Heart left ventricle (tissue), 16 donors: ENCODE data around the gene CRYL1. TPM values are rescaled to one million over a fixed set of nuclear protein-coding genes. Genes with fewer than 3 reads are reported as not detected.

Source experiments
- ATAC-seq, 4 donors: fragments of 200-7000 bp; cut with Tn5 transposase; one replicate each; pipeline ENCODE4 v1.9.1; 2020 to 2022; ENCODE audit warnings: moderate library complexity in 4 of 4, mild to moderate bottlenecking in 3 of 4, moderate number of reproducible peaks in 1 of 4
- DNase-seq, 5 donors: peaks; one replicate each; pipeline ENCODE4 v3.0.0-alpha.2; 2020
- H3K27ac ChIP-seq, 12 donors: fragments of 200-600 bp; sonication (generic) in 4 of 12; one replicate each; pipeline versions ENCODE4 v1.5.0 to v1.8.0; 2016 to 2022; ENCODE audit warnings: mild to moderate bottlenecking in 2 of 12
- H3K27me3 ChIP-seq, 9 donors: fragments of 200-600 bp; sonication (generic) in 2 of 9; one replicate each; pipeline versions ENCODE4 v1.5.1 to v1.8.0; 2016 to 2022; ENCODE audit warnings: mild to moderate bottlenecking in 3 of 9
- H3K36me3 ChIP-seq, 9 donors: fragments of 200-600 bp; sonication (generic) in 2 of 9; one replicate each; pipeline versions ENCODE4 v1.5.0 to v1.8.0; 2018 to 2022; ENCODE audit warnings: mild to moderate bottlenecking in 2 of 9
- H3K4me1 ChIP-seq, 12 donors: fragments of 200-600 bp; sonication (generic) in 4 of 12; one replicate each; pipeline versions ENCODE4 v1.5.0 to v1.8.0; 2016 to 2022; ENCODE audit warnings: mild to moderate bottlenecking in 3 of 12
- H3K4me3 ChIP-seq, 12 donors: fragments of 200-600 bp; sonication (generic) in 4 of 12; one replicate each; pipeline versions ENCODE4 v1.5.0 to v1.8.0; 2017 to 2022; ENCODE audit warnings: mild to moderate bottlenecking in 9 of 12, moderate library complexity in 4 of 12
- H3K9me3 ChIP-seq, 12 donors: fragments of 200-600 bp; sonication (generic) in 4 of 12; one replicate each; pipeline versions ENCODE4 v1.5.0 to v1.8.0; 2016 to 2022; ENCODE audit warnings: mild to moderate bottlenecking in 1 of 12
- POLR2A ChIP-seq, 2 donors: fragments of 450-650 bp; IDR thresholded peaks; one replicate each; pipeline ENCODE4 v1.6.1; 2017; ENCODE audit warnings: antibody characterized with exemption in 2 of 2, mild to moderate bottlenecking in 2 of 2, moderate library complexity in 2 of 2
- WGBS, 4 donors: extraction: QIAGEN DNeasy Blood & Tissue Kit in 2 of 4; methylation state at CpG; one replicate each; pipeline versions ENCODE4 v1.1.5 to v1.1.7; 2013 to 2018; 5-methylcytosine and 5-hydroxymethylcytosine counted together
- intact Hi-C, 10 donors: fragments of 100-400 bp; cut with DNase I; formaldehyde crosslinking; loops; one replicate each; pipeline versions ENCODE4 v1.11.1 to v1.14.2; 2022
- polyA plus RNA-seq, 2 donors: library from polyadenylated mRNA; stranded (reverse); fragments of 200-250 nt; gene quantifications; one replicate each; pipeline ENCODE4 v1.2.3, GENCODE V29; 2013
- total RNA-seq, 9 donors: library from RNA; depleted of rRNA in 2 of 9; stranded (reverse); fragments of >200 nt in 2 of 9; fragmentation: NEBNext Ultra II Directional in 3 of 9; extraction: Animal tissue kit (Norgen Biotek cat#: 25700) in 3 of 9; gene quantifications; one replicate each; pipeline versions ENCODE4 v1.1.0 to v1.2.4, GENCODE V29; 2016 to 2023
- TF ChIP-seq, protein P1 (sequence below), 12 donors: fragments of 200-600 bp; sonication (generic) in 4 of 12; IDR thresholded peaks; one replicate each; pipeline versions ENCODE4 v1.5.0 to v1.8.0; 2018 to 2022; ENCODE audit warnings: antibody characterized with exemption in 12 of 12, mild to moderate bottlenecking in 5 of 12
- donor health status: ischemic (EF 13 %, LVEDD 7.1; RV severe dilation, severe dysfunction).
- donor health status: healthy with polysubstance abuse.
- donor health status: DM: no; HTN: yes; CAD: no.
- donor health status: DM: no; HTN: no; CAD: no.
- donor health status: ischemic (EF 25% LVEDD 6.9; RV normal size, moderate dysfunction).
- donor health status: ischemic (EF 25% LVEDD 5.7; RV mildly dilated, moderate dysfunction).
- donor health status: healthy.
- donor health status: DM: yes; HTN: yes; CAD: no.
- donor health status: ischemic (EF 35%, LVEDD 5.7; RV mildly dilated, moderate dysfunction).
- donor health status: nonischemic (EF 11% LVEDD 7.7; RV severe dilation, severe dysfunction).
- donor health status: DM: yes; HTN: yes; CAD: no.
- donor health status: PGD.
- donor health status: ischemic (EF 29% LVEDD 5.4; RV normal size, mild dysfunction).
- donor health status: nonischemic (EF 23%, LVEDD 6.1; RV moderate dilation, normal function).

The CRYL1 gene
- total and polyA plus RNA-seq, 11 donors: 10.7 to 36.5 (median 20.9) TPM

- H3K36me3 ChIP-seq: no peaks in the 10 kb centered on the region
- DNase-seq (peak; percentile 92 to 95 (median 93)), ATAC-seq (peak; percentile 92 to 99 (median 98))
- no peak for TF ChIP-seq POLR2A (IDR thresholded peaks at IDR 0.05)
- TF ChIP-seq, protein P1, sequence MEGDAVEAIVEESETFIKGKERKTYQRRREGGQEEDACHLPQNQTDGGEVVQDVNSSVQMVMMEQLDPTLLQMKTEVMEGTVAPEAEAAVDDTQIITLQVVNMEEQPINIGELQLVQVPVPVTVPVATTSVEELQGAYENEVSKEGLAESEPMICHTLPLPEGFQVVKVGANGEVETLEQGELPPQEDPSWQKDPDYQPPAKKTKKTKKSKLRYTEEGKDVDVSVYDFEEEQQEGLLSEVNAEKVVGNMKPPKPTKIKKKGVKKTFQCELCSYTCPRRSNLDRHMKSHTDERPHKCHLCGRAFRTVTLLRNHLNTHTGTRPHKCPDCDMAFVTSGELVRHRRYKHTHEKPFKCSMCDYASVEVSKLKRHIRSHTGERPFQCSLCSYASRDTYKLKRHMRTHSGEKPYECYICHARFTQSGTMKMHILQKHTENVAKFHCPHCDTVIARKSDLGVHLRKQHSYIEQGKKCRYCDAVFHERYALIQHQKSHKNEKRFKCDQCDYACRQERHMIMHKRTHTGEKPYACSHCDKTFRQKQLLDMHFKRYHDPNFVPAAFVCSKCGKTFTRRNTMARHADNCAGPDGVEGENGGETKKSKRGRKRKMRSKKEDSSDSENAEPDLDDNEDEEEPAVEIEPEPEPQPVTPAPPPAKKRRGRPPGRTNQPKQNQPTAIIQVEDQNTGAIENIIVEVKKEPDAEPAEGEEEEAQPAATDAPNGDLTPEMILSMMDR (IDR thresholded peaks at IDR 0.05): peak in 1 of 12 donors; percentile 10
- 1% methylated on average over 27 to 74 of the region's 74 CpGs for WGBS, 4 donors
- peak within 1 kb of the TSS; percentile 34 to 89 (median 76) for H3K4me3 ChIP-seq
- H3K9me3 ChIP-seq: peaks cover 0 to 19% (median 5%) of the 10 kb centered on the region in 12 donors
- H3K27me3 ChIP-seq: no peaks in the 10 kb centered on the region
- intact Hi-C loops: loop anchor here in 7 of 10 donors (1.0 to 5.0 kb wide), 6 partner anchors 40 to 336 kb away; partner anchors contain the start of genes CRYL1 (in 5 of the 7), IL17D (in 1 of the 7) and XPO4 (in 1 of the 7)
- H3K27ac ChIP-seq: peak within 1 kb of the TSS; percentile 81 to 98 (median 95)
- H3K4me1 ChIP-seq: peaks cover 0 to 24% (median 9%) of the 10 kb centered on the region in 12 donors
Measured at GRCh38 chr13:20566898-20567874, 41.5 kb upstream of the CRYL1 start, which contains the start of gene IFT88. Gene IFT88, plus strand, starts transcription at chr13:20567157. Its CDS starts 7,229 bp downstream, at chr13:20574386.

DNA sequence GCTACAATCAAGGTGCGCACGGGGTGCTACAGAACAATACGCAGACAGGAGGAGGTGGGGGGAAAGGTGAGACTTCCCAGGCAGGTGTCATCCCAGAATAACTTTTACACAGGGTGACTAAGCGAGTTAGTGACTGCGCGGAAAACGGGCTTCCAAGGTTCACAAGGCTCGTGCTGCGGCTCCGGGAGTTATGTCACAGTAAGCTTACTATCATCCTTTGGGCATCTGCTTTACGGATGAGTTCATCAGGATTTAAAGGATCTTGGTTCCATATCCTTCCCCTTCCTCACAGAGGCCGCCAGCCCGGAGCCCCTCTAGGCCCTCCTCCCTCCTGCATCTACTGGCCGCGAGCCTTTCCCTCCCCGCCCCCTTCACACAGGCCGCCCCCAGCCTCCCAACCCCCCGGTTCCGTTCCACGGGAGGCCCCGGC, 40.8 kb upstream of the CRYL1 start:
- no peaks in the 10 kb centered on the region for H3K27me3 ChIP-seq
- peak overlapping the region; percentile 81 to 98 (median 95) for H3K27ac ChIP-seq
- H3K36me3 ChIP-seq: no peaks in the 10 kb centered on the region
- DNase-seq (no peak), ATAC-seq (peak; percentile 66 to 85 (median 78))
- peak overlapping the region; percentile 34 to 89 (median 76) for H3K4me3 ChIP-seq
- peak in 1 of 2 donors; percentile 5 for TF ChIP-seq POLR2A (IDR thresholded peaks at IDR 0.05)
- TF ChIP-seq, protein P1 (IDR thresholded peaks at IDR 0.05): no peak
- intact Hi-C loops: loop anchor here in 7 of 10 donors (1.0 to 5.0 kb wide), 6 partner anchors 39 to 336 kb away; partner anchors contain the start of genes CRYL1 (in 4 of the 7), IL17D (in 1 of the 7) and XPO4 (in 1 of the 7)
- 1 to 3% (median 3%) methylated on average over 14 to 21 of the region's 21 CpGs for WGBS, 4 donors
- H3K9me3 ChIP-seq: peaks cover 0 to 14% (median 5%) of the 10 kb centered on the region in 12 donors
- peaks cover 0 to 24% (median 9%) of the 10 kb centered on the region in 12 donors for H3K4me1 ChIP-seq

DNA sequence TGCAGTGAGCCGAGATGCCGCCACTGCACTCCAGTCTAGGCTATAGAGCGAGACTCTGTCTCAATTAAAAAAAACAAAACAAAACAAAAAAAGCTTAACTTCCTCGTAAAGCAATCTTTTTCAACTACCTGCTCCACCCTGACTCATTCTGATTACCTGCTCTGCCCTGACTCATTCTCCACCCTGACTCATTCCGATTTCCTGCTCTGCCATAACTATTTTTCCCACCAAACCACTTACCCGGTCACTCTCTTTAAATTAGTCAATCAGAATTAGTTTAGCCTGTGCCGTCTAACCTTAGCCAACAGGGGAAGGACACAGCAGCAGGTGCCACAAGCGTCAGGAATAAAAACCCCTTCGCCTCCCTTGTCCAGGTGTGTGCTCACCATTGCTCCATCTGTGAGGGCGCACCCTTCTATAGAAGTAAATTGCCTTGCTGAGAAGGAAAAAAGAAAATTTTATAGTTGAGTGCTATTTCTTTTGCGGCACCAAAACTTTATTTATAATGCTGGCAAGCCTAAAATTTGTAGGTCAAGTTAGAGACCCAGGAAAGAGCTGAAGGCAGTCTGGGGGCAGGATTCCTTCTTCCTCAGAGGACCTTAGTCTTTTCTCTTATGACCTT, 39.6 kb upstream of the CRYL1 start:
- H3K27me3 ChIP-seq: no peaks in the 10 kb centered on the region
- WGBS, 4 donors: 93 to 97% (median 97%) methylated on average over 11 of the region's 11 CpGs
- H3K36me3 ChIP-seq: no peaks in the 10 kb centered on the region
- H3K27ac ChIP-seq: no peak overlapping the region
- peaks cover 0 to 13% (median 5%) of the 10 kb centered on the region in 12 donors for H3K9me3 ChIP-seq
- intact Hi-C loops: loop anchor here in 3 of 10 donors (5.0 kb wide), 2 partner anchors 38 to 137 kb away; partner anchors contain the start of genes CRYL1 (in 2 of the 3) and IL17D (in 1 of the 3)
- ATAC-seq (no peak), DNase-seq (no peak)
- TF ChIP-seq, protein P1 (IDR thresholded peaks at IDR 0.05): no peak
- TF ChIP-seq POLR2A (IDR thresholded peaks at IDR 0.05): no peak
- H3K4me1 ChIP-seq: peaks cover 0 to 20% (median 9%) of the 10 kb centered on the region in 12 donors
- H3K4me3 ChIP-seq: no peak overlapping the region
